ENCODE results near the gene ZNF747. TPM values are rescaled to one million over a fixed set of nuclear protein-coding genes. Genes with fewer than 3 reads are reported as not detected.
"Not testable (repeated sequence)": the region's sequence is repeated elsewhere in the genome, so short reads cannot be mapped to it uniquely, and the experiment has no call there.

Gene ZNF747
- total RNA-seq, 5 donors from 2014 or later (not counting 1 experiment from before 2014, with no cell fraction given), result 6.8 to 17.4 (median 14.2) TPM

DNA sequence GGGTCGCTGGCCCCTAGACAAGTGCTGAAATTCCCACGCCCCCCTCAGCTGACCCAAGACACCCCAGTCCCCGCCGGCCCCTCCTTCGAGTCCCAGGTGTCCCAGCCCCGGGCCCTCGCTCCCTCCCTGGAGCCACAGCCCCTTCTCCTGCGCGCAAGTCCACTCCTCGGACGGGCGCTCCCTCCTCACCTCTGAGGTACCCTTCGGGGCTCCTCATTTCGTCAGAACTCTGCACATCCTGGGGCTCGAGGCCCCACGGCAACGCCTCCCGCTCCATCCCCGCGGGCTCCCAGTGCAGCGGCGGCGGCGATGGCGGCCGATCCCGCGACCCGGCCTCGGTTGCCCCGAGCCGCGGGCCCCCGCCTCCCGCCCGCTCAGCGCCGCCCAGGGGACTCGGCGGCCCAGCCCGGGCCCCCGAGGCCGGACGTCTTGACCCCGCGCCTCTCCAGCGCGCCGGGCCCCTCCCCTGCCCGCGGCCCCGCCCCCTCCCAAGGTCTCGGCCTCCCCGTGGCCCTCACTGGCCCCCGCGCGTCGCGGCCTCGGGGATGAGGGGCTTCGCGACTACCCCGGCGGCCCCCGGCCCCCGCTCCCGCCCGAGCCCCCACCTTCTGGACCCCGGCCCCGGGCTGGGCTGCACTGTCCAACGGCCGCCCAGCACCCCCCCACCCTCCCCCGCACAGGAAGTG, 8.4 kb downstream of the ZNF747 start, which contains the start of gene ZNF768:
Gene ZNF768 (minus strand): TSS at position 430 of the 686 bp plus-strand sequence. CDS start 153 bp downstream, at position 277.
- Mint-ChIP-seq H3K9me3 (no peaks in the 10 kb centered on the region), H3K4me3 (peak within 1 kb of the TSS; percentile 83 to 91 (median 87)), H3K36me3 (peaks cover 6% of the 10 kb centered on the region), H3K27ac (peak within 1 kb of the TSS; percentile 91 to 92), H3K27me3 (no peaks in the 10 kb centered on the region), H3K4me1 (peaks cover 13 to 31% (median 30%) of the 10 kb centered on the region in 3 donors)
- H3K27me3 ChIP-seq (replicated peaks in 1 of 2; ENCODE audit: control insufficient read depth in 2 of 2, extremely low read depth in 1 of 2, insufficient read depth in 2 of 2, low read length in 1 of 2), result no peaks in the 10 kb centered on the region
- H3K9me3 ChIP-seq, result no peaks in the 10 kb centered on the region
- H3K27ac ChIP-seq (ENCODE audit: low read length), result peak within 1 kb of the TSS; percentile 54
- DNase-seq, result peak in 9 of 35 experiments; percentile 8 to 33 (median 21)
- POLR2A ChIA-PET, result no interaction called here
- peak within 1 kb of the TSS; percentile 80 to 86 for H3K4me3 ChIP-seq (ENCODE audit: control insufficient read depth in 1 of 2, extremely low read depth in 1 of 2, low read length in 1 of 2)
- ATAC-seq (replicated peaks in 1 of 4), result peak; percentile 12 to 31 (median 22)
- CTCF ChIA-PET, result no interaction called here
- H3K36me3 ChIP-seq (ENCODE audit: control insufficient read depth in 2 of 2, extremely low read depth in 1 of 2, insufficient read depth in 1 of 2, low read length in 1 of 2), result peaks cover 0 to 19% of the 10 kb centered on the region in 2 donors
- WGBS (ENCODE audit: insufficient coverage), result 3% methylated on average over 63 of the region's 73 CpGs
- H3K4me1 ChIP-seq (ENCODE audit: control insufficient read depth in 1 of 2, extremely low read depth in 1 of 2, insufficient read depth in 2 of 2, low read length in 2 of 2), result peaks cover 2 to 32% of the 10 kb centered on the region in 2 experiments

- Mint-ChIP-seq H3K36me3 (peaks cover 6% of the 10 kb centered on the region), H3K27me3 (no peaks in the 10 kb centered on the region), H3K4me3 (peak overlapping the region; percentile 69 to 87 (median 83)), H3K9me3 (no peaks in the 10 kb centered on the region), H3K4me1 (peaks cover 13 to 30% (median 30%) of the 10 kb centered on the region in 3 donors), H3K27ac (peak overlapping the region; percentile 55 to 90)
- ATAC-seq (replicated peaks in 1 of 4), result no peak
- H3K27ac ChIP-seq (ENCODE audit: low read length), result peak overlapping the region; percentile 5
- peaks cover 2 to 31% of the 10 kb centered on the region in 2 experiments for H3K4me1 ChIP-seq (ENCODE audit: control insufficient read depth in 1 of 2, extremely low read depth in 1 of 2, insufficient read depth in 2 of 2, low read length in 2 of 2)
- 76% methylated on average over 3 of the region's 4 CpGs for WGBS (ENCODE audit: insufficient coverage)
- peak overlapping the region in 1 of 2 donors; percentile 46 for H3K4me3 ChIP-seq (ENCODE audit: control insufficient read depth in 1 of 2, extremely low read depth in 1 of 2, low read length in 1 of 2)
- ChIA-PET CTCF (no interaction called here), POLR2A (no interaction called here)
- no peaks in the 10 kb centered on the region for H3K9me3 ChIP-seq
- peaks cover 0 to 14% of the 10 kb centered on the region in 2 donors for H3K36me3 ChIP-seq (ENCODE audit: control insufficient read depth in 2 of 2, extremely low read depth in 1 of 2, insufficient read depth in 1 of 2, low read length in 1 of 2)
- H3K27me3 ChIP-seq (replicated peaks in 1 of 2; ENCODE audit: control insufficient read depth in 2 of 2, extremely low read depth in 1 of 2, insufficient read depth in 2 of 2, low read length in 1 of 2), result no peaks in the 10 kb centered on the region
- no peak for DNase-seq
Observed at GRCh38 chr16:30525844-30526136, 8.9 kb downstream of the ZNF747 start.

DNA sequence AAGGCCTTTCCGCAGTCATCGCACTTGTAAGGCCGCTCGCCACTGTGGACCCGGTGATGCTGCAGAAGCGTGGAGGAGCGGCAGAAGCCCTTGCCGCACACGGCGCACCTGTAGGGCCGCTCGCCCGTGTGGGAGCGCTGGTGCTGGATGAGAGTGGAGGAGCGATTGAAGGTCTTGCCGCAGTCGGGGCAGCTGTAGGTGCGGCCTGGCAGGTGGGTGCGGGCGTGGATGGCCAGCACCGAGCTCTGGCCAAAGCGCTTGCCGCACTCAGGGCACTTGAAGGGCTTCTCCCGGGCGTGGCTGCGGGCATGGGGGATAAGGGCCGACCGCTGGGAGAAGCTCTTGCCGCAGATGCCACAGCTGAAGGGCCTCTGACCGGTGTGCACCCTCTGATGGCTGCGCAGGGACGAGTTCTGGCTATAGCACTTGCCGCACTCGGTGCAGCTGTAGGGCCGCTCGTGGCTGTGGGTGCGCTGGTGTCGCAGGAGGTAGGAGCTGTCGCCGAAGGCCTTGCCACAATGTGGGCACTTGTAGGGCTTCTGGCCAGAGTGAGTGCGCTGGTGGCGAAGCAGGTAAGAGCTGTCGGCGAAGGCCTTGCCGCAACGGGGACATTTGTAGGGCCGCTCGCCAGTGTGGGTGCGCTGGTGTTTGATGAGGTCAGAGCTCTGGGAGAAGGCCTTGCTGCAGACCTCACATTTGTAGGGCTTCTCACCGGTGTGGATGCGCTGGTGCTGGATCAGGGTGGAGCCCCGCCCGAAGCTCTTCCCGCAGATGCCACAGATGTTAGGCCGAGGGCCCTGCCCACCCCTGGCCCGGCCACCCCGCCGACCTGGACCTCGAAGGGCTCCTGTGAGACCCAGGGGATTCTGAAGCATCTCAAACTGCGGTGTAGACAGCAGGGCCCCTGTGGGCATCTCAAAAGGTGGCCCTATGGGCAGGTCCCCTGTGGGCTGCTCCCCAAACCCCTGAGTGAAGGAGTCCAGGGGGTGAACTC, 9.8 kb downstream of the ZNF747 start:
- Mint-ChIP-seq H3K4me3 (peak overlapping the region; percentile 32 to 53 (median 39)), H3K27ac (peak overlapping the region in 1 of 2 donors; percentile 55), H3K9me3 (no peaks in the 10 kb centered on the region), H3K36me3 (peaks cover 13% of the 10 kb centered on the region), H3K4me1 (peaks cover 13 to 24% (median 24%) of the 10 kb centered on the region in 3 donors), H3K27me3 (no peaks in the 10 kb centered on the region)
- DNase-seq (no peak), ATAC-seq (replicated peaks in 1 of 4) (no peak)
- no peaks in the 10 kb centered on the region for H3K9me3 ChIP-seq
- H3K36me3 ChIP-seq (ENCODE audit: control insufficient read depth in 2 of 2, extremely low read depth in 1 of 2, insufficient read depth in 1 of 2, low read length in 1 of 2), result peaks cover 0 to 20% of the 10 kb centered on the region in 2 donors
- no peak overlapping the region for H3K27ac ChIP-seq (ENCODE audit: low read length)
- H3K4me3 ChIP-seq (ENCODE audit: control insufficient read depth in 1 of 2, extremely low read depth in 1 of 2, low read length in 1 of 2), result no peak overlapping the region
- CTCF ChIA-PET, result interaction anchor here in 1 of 2 donors (0.6 to 1.3 kb wide), 2 partner anchors 92 to 116 kb away, joined by 3 to 6 read pairs; no protein-coding TSS in a partner anchor
- POLR2A ChIA-PET, result interaction anchor here in 1 of 2 donors (0.7 kb wide), 1 partner anchor 27 kb away, joined by 3 read pairs; no protein-coding TSS in a partner anchor
- 97% methylated on average over 59 of the region's 60 CpGs for WGBS (ENCODE audit: insufficient coverage)
- no peaks in the 10 kb centered on the region for H3K27me3 ChIP-seq (replicated peaks in 1 of 2; ENCODE audit: control insufficient read depth in 2 of 2, extremely low read depth in 1 of 2, insufficient read depth in 2 of 2, low read length in 1 of 2)
- H3K4me1 ChIP-seq (ENCODE audit: control insufficient read depth in 1 of 2, extremely low read depth in 1 of 2, insufficient read depth in 2 of 2, low read length in 2 of 2), result peaks cover 2 to 22% of the 10 kb centered on the region in 2 experiments

- 87% methylated on average over 10 of the region's 26 CpGs for whole genome bisulfite sequencing (ENCODE audit: insufficient coverage)
- H3K36me3 Mint-ChIP-seq, result peaks cover 21% of the 10 kb centered on the region
- ChIA-PET CTCF (interaction anchor here in 1 of 2 donors (0.6 to 1.3 kb wide), 2 partner anchors 91 to 115 kb away, joined by 3 to 6 read pairs; no protein-coding TSS in a partner anchor), POLR2A (no interaction called here)
- no peaks in the 10 kb centered on the region for H3K9me3 Mint-ChIP-seq
- H3K4me1 ChIP-seq (ENCODE audit: control insufficient read depth in 1 of 2, extremely low read depth in 1 of 2, insufficient read depth in 2 of 2, low read length in 2 of 2), result peaks cover 2 to 25% of the 10 kb centered on the region in 2 experiments
- no peak overlapping the region for H3K4me3 Mint-ChIP-seq
- H3K27me3 ChIP-seq (replicated peaks in 1 of 2; ENCODE audit: control insufficient read depth in 2 of 2, extremely low read depth in 1 of 2, insufficient read depth in 2 of 2, low read length in 1 of 2), result no peaks in the 10 kb centered on the region
- peaks cover 19 to 22% (median 20%) of the 10 kb centered on the region in 3 donors for H3K4me1 Mint-ChIP-seq
- no peak overlapping the region for H3K4me3 ChIP-seq (ENCODE audit: control insufficient read depth in 1 of 2, extremely low read depth in 1 of 2, low read length in 1 of 2)
- no peak for ATAC-seq (replicated peaks in 1 of 4)
- H3K36me3 ChIP-seq (ENCODE audit: control insufficient read depth in 2 of 2, extremely low read depth in 1 of 2, insufficient read depth in 1 of 2, low read length in 1 of 2), result peaks cover 0 to 29% of the 10 kb centered on the region in 2 donors
- no peak overlapping the region for H3K27ac ChIP-seq (ENCODE audit: low read length)
- H3K9me3 ChIP-seq, result no peaks in the 10 kb centered on the region
- no peaks in the 10 kb centered on the region for H3K27me3 Mint-ChIP-seq
- DNase-seq, result no peak
- H3K27ac Mint-ChIP-seq, result peak overlapping the region in 1 of 2 donors; percentile 55
Observed at GRCh38 chr16:30523768-30524574, 10.7 kb downstream of the ZNF747 start.

DNA sequence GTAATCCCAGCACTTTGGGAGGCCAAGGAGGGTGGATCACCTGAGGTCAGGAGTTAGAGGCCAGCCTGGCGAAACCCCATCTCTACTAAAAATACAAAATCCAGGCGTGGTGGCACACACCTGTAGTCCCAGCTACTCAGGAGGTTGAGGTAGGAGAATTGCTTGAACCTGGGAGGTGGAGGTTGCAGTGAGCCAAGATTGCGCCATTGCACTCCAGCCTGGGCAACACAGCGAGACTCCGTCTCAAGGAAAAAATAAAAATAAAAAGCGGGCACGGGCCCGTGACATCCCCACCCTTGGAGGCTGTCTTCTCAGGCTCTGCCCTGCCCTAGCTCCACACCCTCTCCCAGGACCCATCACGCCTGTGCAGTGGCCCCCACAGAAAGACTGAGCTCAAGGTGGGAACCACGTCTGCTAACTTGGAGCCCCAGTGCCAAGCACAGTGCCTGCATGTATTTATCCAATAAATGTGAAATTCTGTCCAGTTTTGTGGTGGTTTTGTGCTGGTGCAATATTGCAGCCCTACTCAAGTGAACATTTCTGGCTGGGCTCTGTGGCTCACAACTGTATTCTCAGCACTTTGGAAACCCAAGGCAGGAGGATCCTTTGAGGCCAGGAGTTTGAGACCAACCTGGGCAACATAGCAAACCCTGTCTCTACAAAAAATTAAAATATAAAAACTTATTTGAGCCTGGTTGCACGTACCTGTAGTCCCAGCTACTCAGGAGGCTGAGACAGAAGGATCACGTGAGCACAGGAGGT, 11.8 kb downstream of the ZNF747 start:
- H3K27me3 Mint-ChIP-seq; H3K9me3 ChIP-seq; H3K27me3 ChIP-seq (replicated peaks in 1 of 2; ENCODE audit: control insufficient read depth in 2 of 2, extremely low read depth in 1 of 2, insufficient read depth in 2 of 2, low read length in 1 of 2); H3K27ac ChIP-seq (ENCODE audit: low read length); ATAC-seq (replicated peaks in 1 of 4); POLR2A ChIA-PET; H3K9me3 Mint-ChIP-seq; DNase-seq; H3K4me3 ChIP-seq (ENCODE audit: control insufficient read depth in 1 of 2, extremely low read depth in 1 of 2, low read length in 1 of 2): not testable (repeated sequence)
- CTCF ChIA-PET, result interaction anchor here in 1 of 2 donors (0.5 kb wide), 1 partner anchor 73 kb away, joined by 5 read pairs; no protein-coding TSS in a partner anchor
- peak overlapping the region in 1 of 3 donors; percentile 13 for H3K4me3 Mint-ChIP-seq
- Histone ChIP-seq H3K4me1 (ENCODE audit: control insufficient read depth in 1 of 2, extremely low read depth in 1 of 2, insufficient read depth in 2 of 2, low read length in 2 of 2) (peaks cover 3 to 30% of the 10 kb centered on the region in 2 experiments), H3K36me3 (ENCODE audit: control insufficient read depth in 2 of 2, extremely low read depth in 1 of 2, insufficient read depth in 1 of 2, low read length in 1 of 2) (peaks cover 1 to 39% of the 10 kb centered on the region in 2 donors)
- H3K36me3 Mint-ChIP-seq, result peaks cover 26% of the 10 kb centered on the region
- H3K27ac Mint-ChIP-seq, result peak overlapping the region in 1 of 2 donors; percentile 4
- H3K4me1 Mint-ChIP-seq, result peaks cover 18 to 26% (median 19%) of the 10 kb centered on the region in 3 donors
- 79% methylated on average over 7 of the region's 12 CpGs for WGBS (ENCODE audit: insufficient coverage)
